Left colon (tissue), 2 donors: ENCODE results near the gene PPP6R3. TPM values are rescaled to one million over a fixed set of nuclear protein-coding genes. Genes with fewer than 3 reads are reported as not detected.

Source experiments
- ATAC-seq: fragments of 200-7000 bp; cut with Tn5 transposase; one replicate; pipeline ENCODE4 v1.9.1; 2020; ENCODE audit warnings: mild to moderate bottlenecking, moderate library complexity
- DNase-seq, 2 donors: peaks; one replicate each; pipeline ENCODE4 v3.0.0-alpha.2; 2020
- intact Hi-C, 2 donors: fragments of 100-400 bp; cut with DNase I in 1 of 2; cut with micrococcal nuclease in 1 of 2; formaldehyde crosslinking; loops; one replicate each; pipeline versions ENCODE4 v1.11.2 to v1.14.0; 2022; cut with DNase I, micrococcal nuclease
- long read RNA-seq: library from polyadenylated mRNA; unstranded; transcript quantifications from one replicate; pipeline ENCODE4 v2.0.0, GENCODE V29; 2021
- total RNA-seq, 2 donors: library from RNA; stranded (reverse); fragmentation: NEBNext Ultra II Directional; extraction: Animal tissue kit (Norgen Biotek cat#: 25700); gene quantifications; one replicate each; pipeline ENCODE4 v1.2.1, GENCODE V29; 2021
- donor health status: DM: no; HTN: no; CAD: no.
- donor health status: DM: yes; HTN: yes; CAD: no.

The PPP6R3 gene
- 100 to 1,000 TPM; 102 to 112 TPM for total RNA-seq
- long read RNA-seq, full-length matches to known transcripts, result 2 of 23 reads
- long read RNA-seq, partial matches to known transcripts, result 16 of 23 reads
- long read RNA-seq, other reads (novel, unspliced or antisense), result 5 of 23 reads

GRCh38 chr11:68460741-68461574 is at the start of gene PPP6R3:
Gene PPP6R3, plus strand, starts transcription at chr11:68460752. Its CDS starts 76,913 bp downstream, at chr11:68537665.
- intact Hi-C loops, result no loop called here
- no peak for DNase-seq

GRCh38 chr11:68411501-68411991 is 49.0 kb upstream of the PPP6R3 start:
- intact Hi-C loops, result no loop called here
- ATAC-seq (peak; percentile 89), DNase-seq (peak; percentile 84 to 92)

More at GRCh38 chr11:68460741-68461574, at the start of gene PPP6R3:
- peak; percentile 59 for ATAC-seq

DNA sequence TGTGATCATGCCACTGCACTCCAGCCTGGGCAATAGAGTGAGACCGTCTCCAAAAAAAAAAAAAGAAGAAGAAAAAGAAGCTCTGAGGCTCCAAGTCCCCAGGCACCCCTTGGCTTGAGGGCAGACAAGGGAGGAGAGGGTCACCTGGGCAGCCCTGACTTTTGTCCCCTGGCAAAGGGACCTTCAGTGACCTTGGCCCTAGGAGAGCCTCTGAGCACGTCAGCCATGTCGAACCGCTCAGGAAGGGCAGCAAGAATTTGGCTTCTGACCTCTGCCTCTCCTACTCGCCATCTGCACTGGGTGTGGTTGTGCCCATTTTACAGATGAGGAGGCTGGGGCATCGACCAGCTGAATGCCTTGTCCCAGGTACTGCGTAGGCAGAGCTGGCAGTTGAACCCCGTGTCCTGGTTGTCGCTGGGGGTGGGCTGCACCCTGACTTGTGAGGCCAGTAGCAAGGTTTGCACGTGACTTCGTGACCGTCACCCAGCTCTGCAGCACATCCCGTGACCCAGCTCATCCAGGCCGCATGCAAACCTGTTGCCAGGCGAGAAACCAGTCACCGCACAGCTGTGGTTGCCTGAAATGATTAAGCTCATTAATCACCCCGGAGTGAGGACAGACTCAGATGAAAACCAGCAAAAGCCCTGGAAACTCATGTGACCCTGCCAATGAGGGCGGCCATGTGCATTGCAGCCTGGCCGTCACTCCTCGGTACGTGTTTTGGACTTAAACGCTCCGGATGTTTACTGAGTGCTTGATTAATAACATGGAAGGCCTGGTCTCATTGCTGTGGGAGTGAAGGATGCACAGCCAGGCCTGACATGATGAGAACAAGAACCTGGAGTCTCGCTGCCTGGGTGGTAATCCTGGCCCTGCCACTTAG is 47.7 kb upstream of the PPP6R3 start:
- ATAC-seq (no peak), DNase-seq (no peak)
- intact Hi-C loops, result no loop called here

DNA sequence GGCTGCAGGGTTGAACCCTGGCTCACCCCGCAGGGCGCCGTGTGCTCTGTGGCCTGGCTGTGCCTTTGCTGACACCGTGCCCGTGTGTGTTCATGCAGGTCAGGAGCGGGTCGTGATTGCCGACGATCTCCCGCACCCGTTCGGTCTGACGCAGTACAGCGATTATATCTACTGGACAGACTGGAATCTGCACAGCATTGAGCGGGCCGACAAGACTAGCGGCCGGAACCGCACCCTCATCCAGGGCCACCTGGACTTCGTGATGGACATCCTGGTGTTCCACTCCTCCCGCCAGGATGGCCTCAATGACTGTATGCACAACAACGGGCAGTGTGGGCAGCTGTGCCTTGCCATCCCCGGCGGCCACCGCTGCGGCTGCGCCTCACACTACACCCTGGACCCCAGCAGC is 47.0 kb upstream of the PPP6R3 start:
- ATAC-seq (no peak), DNase-seq (no peak)
- intact Hi-C loops, result no loop called here

DNA sequence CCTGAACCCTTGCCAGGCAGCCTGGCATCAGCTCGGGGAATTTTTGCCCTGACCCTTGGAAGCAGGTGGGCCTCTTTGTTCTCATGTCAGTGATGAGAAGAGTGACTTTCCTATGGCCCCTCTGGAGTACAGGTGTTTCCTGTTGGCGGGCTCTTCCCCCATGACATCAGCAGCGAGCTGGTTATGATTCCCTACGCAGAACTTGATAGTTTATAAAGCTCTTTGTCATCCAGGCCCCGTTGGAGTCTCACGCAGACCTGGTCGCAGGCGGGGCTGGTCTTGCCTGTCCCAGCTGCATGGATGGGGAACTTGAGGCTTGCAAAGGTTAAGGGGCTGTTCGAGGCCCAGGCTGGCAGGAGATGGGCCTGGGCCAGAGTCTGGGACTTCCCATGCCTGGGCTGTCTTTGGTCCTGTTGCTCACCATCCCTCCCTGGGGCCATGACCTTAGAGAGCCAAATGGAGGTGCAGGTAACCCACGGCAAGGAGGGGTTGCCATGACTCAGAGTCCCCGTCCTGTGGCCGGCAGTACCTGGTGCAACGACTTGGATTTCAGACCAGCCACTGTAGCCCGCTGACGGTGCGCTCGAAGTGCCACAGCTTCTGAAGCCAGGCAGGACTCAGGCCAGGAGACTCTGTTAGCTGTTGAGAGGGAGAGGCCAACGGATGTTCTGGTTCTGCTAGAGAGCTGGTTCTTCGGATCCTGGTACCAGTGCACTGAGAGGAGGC is 45.9 kb upstream of the PPP6R3 start:
- intact Hi-C loops, result no loop called here
- ATAC-seq (no peak), DNase-seq (no peak)

- intact Hi-C loops, result no loop called here
Observed at GRCh38 chr11:68416070-68416578, 44.4 kb upstream of the PPP6R3 start.

DNA sequence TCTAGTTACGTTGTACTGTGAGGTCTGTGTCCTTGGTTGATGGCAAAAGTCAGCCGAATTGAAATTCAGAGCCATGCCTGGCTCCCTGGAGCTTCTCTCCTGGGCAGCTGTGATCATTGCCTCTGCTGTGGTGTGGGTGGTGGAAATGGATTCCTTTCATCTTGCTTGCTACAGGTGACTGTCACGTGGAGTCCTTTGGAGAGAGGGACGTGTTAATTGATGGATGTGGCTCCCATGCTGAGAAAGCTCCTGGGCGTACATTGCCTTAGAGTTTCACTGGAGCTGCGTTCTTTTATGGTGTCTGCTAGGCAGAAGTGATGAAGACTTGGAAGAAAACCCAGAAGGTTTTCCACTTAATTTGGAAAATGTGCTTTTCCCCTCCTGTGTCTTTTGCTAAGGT is 41.9 kb upstream of the PPP6R3 start:
- intact Hi-C loops, result no loop called here
- ATAC-seq (no peak), DNase-seq (no peak)

More at GRCh38 chr11:68416070-68416578, 44.4 kb upstream of the PPP6R3 start:
- DNase-seq (no peak), ATAC-seq (no peak)

GRCh38 chr11:68420171-68420570 is 40.4 kb upstream of the PPP6R3 start:
- ATAC-seq, result peak; percentile 56

GRCh38 chr11:68423481-68423880 is 37.1 kb upstream of the PPP6R3 start:
- DNase-seq, result no peak
- intact Hi-C loops, result no loop called here
- no peak for ATAC-seq

More at GRCh38 chr11:68420171-68420570, 40.4 kb upstream of the PPP6R3 start:
- intact Hi-C loops, result no loop called here
- no peak for DNase-seq

- DNase-seq, result no peak
- intact Hi-C loops, result no loop called here
- ATAC-seq, result no peak
Observed at GRCh38 chr11:68424101-68424632, 36.4 kb upstream of the PPP6R3 start.

- ATAC-seq (no peak), DNase-seq (no peak)
- intact Hi-C loops, result no loop called here
Observed at GRCh38 chr11:68424981-68425865, 35.3 kb upstream of the PPP6R3 start.

DNA sequence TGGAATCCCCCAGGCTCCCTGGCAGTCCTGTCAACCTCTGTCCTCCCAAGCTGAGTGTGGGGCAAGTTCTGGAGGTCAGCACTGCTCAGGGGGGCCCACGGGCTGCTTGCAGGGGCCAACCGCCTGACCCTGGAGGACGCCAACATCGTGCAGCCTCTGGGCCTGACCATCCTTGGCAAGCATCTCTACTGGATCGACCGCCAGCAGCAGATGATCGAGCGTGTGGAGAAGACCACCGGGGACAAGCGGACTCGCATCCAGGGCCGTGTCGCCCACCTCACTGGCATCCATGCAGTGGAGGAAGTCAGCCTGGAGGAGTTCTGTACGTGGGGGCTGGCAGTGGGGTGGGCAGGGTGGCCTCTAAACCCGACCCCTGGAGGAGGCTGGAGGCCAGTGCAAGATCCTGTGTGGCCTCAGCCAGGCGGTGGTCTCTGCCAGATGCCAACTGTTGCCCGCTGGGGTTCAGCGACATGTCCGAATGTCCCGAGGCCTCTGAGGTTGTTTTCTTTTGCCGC is 34.6 kb upstream of the PPP6R3 start:
- intact Hi-C loops, result no loop called here
- ATAC-seq, result no peak
- DNase-seq, result no peak

DNA sequence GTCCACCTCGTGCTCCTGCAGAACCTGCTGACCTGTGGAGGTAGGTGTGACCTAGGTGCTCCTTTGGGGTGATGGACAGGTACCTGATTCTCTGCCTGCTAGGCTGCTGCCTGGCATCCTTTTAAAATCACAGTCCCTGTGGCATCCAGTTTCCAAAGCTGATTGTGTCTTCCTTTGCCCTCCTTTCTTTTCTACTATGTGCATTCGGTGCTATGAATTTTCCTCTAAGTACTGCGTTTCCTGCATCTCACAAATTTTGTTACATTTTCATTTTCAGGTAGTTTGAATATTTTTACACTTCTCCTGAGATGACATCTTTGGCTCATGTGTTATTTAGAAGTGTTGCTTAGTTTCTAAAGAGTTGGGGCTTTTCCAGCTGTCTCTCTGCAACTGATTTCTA is 30.9 kb upstream of the PPP6R3 start:
- intact Hi-C loops, result no loop called here
- no peak for DNase-seq
- no peak for ATAC-seq

DNA sequence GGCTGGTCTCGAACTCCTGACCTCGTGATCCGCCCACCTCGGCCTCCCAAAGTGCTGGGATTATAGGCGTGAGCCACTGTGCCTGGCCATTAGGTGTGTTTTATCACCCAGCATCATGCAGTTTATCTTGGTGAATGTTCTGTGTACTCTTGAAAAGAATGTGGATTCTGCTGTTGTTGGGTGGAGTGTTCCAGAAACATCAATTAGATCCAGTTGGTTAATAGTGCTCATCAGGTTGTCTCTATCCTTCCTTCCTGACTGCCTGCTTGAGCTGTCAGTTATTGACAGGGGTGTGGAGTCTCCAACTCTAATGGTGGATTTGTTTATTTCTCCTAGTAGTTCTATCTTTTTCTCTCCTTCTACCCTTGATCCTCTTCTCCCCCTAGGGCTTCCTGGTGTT is 30.2 kb upstream of the PPP6R3 start:
- peak; percentile 62 for ATAC-seq
- intact Hi-C loops, result no loop called here
- no peak for DNase-seq

- DNase-seq (peak; percentile 68 to 79), ATAC-seq (peak; percentile 92)
- intact Hi-C loops, result no loop called here
Observed at GRCh38 chr11:68430801-68431200, 29.8 kb upstream of the PPP6R3 start.

DNA sequence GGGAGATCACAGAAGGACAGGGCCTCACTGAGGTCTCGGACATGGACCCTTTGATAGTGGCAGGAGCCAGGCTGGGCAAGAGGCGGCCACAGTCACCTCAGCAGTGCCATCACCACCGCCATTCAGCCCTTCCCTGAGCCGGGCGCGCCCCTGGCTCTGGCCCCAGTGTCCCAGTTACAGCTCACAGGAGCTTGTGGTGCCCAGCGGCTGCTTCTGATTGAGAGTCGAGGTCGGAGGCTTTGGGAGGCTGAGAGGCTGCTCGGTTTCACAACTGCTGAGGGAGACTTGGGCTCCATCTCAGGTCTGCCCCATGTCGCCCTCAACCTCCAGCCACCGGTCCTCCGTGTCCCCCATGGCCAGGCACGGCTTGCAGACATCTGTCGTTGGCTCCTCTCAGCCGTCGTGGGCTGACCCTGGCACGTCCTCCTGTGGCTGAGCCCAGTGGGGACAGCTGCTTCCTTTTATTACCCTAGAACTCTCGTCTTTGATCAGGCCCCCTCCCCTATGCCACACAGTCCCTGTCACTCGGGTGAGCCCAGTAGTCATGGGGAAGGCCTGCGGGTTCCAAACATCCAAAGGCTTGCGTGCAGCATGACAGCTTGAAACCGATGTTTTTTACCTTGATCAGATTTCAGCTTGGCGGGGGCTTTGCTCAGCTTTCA is 28.4 kb upstream of the PPP6R3 start:
- intact Hi-C loops, result no loop called here
- ATAC-seq, result no peak
- DNase-seq, result no peak

GRCh38 chr11:68432874-68433273 is 27.7 kb upstream of the PPP6R3 start:
- no peak for ATAC-seq
- intact Hi-C loops, result no loop called here
- no peak for DNase-seq
